Measurements from ENCODE around the gene HMMR. TPM values are rescaled to one million over a fixed set of nuclear protein-coding genes. Genes with fewer than 3 reads are reported as not detected.

The HMMR gene
- total RNA-seq, 1 experiment from 2014 or later = 74.6 TPM

GRCh38 chr5:163440954-163441353, 19.5 kb upstream of the HMMR start:
- ATAC-seq = no peak
- TF ChIP-seq EZH2 (IDR thresholded peaks at IDR 0.05; ENCODE audit: low read length, unreplicated experiment) = no peak
- no peak for TF ChIP-seq CTCF (conservative IDR thresholded peaks at IDR 0.05; ENCODE audit: low read depth, low read length)
- TF ChIP-seq EZH2phosphoT487 (IDR thresholded peaks at IDR 0.05; ENCODE audit: borderline replicate concordance, low read length) = no peak
- peaks cover 40% of the 10 kb centered on the region for H3K79me2 ChIP-seq (ENCODE audit: low read length)
- H3K27me3 ChIP-seq (ENCODE audit: low read length) = no peaks in the 10 kb centered on the region
- H3K9me3 ChIP-seq (ENCODE audit: low read length) = no peaks in the 10 kb centered on the region
- H3K9me2 ChIP-seq (replicated peaks; ENCODE audit: low read length) = no peaks in the 10 kb centered on the region
- intact Hi-C loops (cut with micrococcal nuclease) = no loop called here
- peaks cover 21% of the 10 kb centered on the region for H4K20me1 ChIP-seq (ENCODE audit: low read length)
- H3K4me2 ChIP-seq (ENCODE audit: low read length) = peak overlapping the region; percentile 98; the same call in 1 of the 2 replicates
- no peak overlapping the region for H3K9ac ChIP-seq (ENCODE audit: low read length)
- H3K4me3 ChIP-seq (ENCODE audit: low read length) = no peak overlapping the region
- POLR2A ChIA-PET (ENCODE audit: unreplicated experiment) = interaction anchor here (0.5 kb wide), 1 partner anchor 19 kb away, joined by 6 read pairs; the partner anchor contains the start of genes HMMR and NUDCD2
- H3K4me1 ChIP-seq (ENCODE audit: insufficient read depth, low read length) = peaks cover 22% of the 10 kb centered on the region
- CTCF ChIA-PET = no interaction called here
- DNase-seq = no peak
- peaks cover 56% of the 10 kb centered on the region for H3K36me3 ChIP-seq (ENCODE audit: low read depth, low read length)
- no peak overlapping the region for H3K27ac ChIP-seq (ENCODE audit: low read length)
- no peaks in the 10 kb centered on the region for H3F3A ChIP-seq (ENCODE audit: low read length, unreplicated experiment)
- BruUV-seq (replicated peaks) = no TSS peak
- no peak overlapping the region for H2AFZ ChIP-seq (ENCODE audit: low read length)

GRCh38 chr5:163444526-163444925, 15.9 kb upstream of the HMMR start:
- TF ChIP-seq EZH2 (IDR thresholded peaks at IDR 0.05; ENCODE audit: low read length, unreplicated experiment) (no peak), EZH2phosphoT487 (IDR thresholded peaks at IDR 0.05; ENCODE audit: borderline replicate concordance, low read length) (no peak), CTCF (conservative IDR thresholded peaks at IDR 0.05; ENCODE audit: low read depth, low read length) (no peak)
- Histone ChIP-seq H3K9me3 (ENCODE audit: low read length) (no peaks in the 10 kb centered on the region), H3K4me1 (ENCODE audit: insufficient read depth, low read length) (peaks cover 9% of the 10 kb centered on the region), H2AFZ (ENCODE audit: low read length) (no peak overlapping the region), H3K27me3 (ENCODE audit: low read length) (no peaks in the 10 kb centered on the region), H3K36me3 (ENCODE audit: low read depth, low read length) (peaks cover 76% of the 10 kb centered on the region), H4K20me1 (ENCODE audit: low read length) (0 out of 2 replicates have a peak, but pooled peaks cover 9% of the 10 kb centered on the region), H3F3A (ENCODE audit: low read length, unreplicated experiment) (no peaks in the 10 kb centered on the region), H3K27ac (ENCODE audit: low read length) (no peak overlapping the region), H3K4me2 (ENCODE audit: low read length) (no peak overlapping the region), H3K4me3 (ENCODE audit: low read length) (no peak overlapping the region), H3K9me2 (replicated peaks; ENCODE audit: low read length) (no peaks in the 10 kb centered on the region), H3K79me2 (ENCODE audit: low read length) (peaks cover 19% of the 10 kb centered on the region), H3K9ac (ENCODE audit: low read length) (no peak overlapping the region)
- DNase-seq = no peak
- no TSS peak for BruUV-seq (replicated peaks)
- CTCF ChIA-PET = no interaction called here
- intact Hi-C loops (cut with micrococcal nuclease) = no loop called here
- POLR2A ChIA-PET (ENCODE audit: unreplicated experiment) = no interaction called here
- ATAC-seq = no peak

DNA sequence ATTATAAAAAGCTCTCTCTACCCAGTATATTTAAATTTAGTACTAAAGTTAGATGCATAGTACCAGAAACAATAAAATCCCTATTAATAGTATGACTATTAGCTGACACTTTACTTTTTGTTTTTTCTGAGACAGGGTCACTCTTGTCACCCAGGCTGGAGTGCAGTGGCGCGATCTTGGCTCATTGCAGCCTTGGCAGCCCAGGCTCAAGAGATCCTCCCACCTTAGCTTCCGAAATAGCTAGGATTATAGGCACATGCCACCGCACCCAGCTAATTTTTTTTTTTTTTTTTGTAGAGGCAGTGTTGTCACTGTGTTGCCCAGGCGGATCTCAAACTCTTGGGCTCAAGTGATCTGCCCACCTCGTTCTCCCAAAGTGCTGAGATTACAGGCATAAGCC, 15.1 kb upstream of the HMMR start:
- Histone ChIP-seq H3K4me1 (ENCODE audit: insufficient read depth, low read length) (peaks cover under 1% of the 10 kb centered on the region; the same call in 1 of the 2 replicates), H3K9ac (ENCODE audit: low read length) (no peak overlapping the region), H3K4me2 (ENCODE audit: low read length) (no peak overlapping the region), H4K20me1 (ENCODE audit: low read length) (0 out of 2 replicates have a peak, but pooled peaks cover under 1% of the 10 kb centered on the region), H3K9me3 (ENCODE audit: low read length) (no peaks in the 10 kb centered on the region), H3F3A (ENCODE audit: low read length, unreplicated experiment) (no peaks in the 10 kb centered on the region), H2AFZ (ENCODE audit: low read length) (no peak overlapping the region), H3K4me3 (ENCODE audit: low read length) (no peak overlapping the region), H3K27me3 (ENCODE audit: low read length) (no peaks in the 10 kb centered on the region), H3K9me2 (replicated peaks; ENCODE audit: low read length) (no peaks in the 10 kb centered on the region), H3K27ac (ENCODE audit: low read length) (no peak overlapping the region), H3K36me3 (ENCODE audit: low read depth, low read length) (peaks cover 71% of the 10 kb centered on the region), H3K79me2 (ENCODE audit: low read length) (peaks cover 10% of the 10 kb centered on the region)
- intact Hi-C loops (cut with micrococcal nuclease) = no loop called here
- BruUV-seq (replicated peaks) = no TSS peak
- POLR2A ChIA-PET (ENCODE audit: unreplicated experiment) = no interaction called here
- TF ChIP-seq EZH2 (IDR thresholded peaks at IDR 0.05; ENCODE audit: low read length, unreplicated experiment) (no peak), EZH2phosphoT487 (IDR thresholded peaks at IDR 0.05; ENCODE audit: borderline replicate concordance, low read length) (no peak), CTCF (conservative IDR thresholded peaks at IDR 0.05; ENCODE audit: low read depth, low read length) (no peak)
- CTCF ChIA-PET = no interaction called here
- ATAC-seq = no peak
- no peak for DNase-seq

Data from PC-3 (cell line).